ENCODE results near the gene FNBP1L. TPM values are rescaled to one million over a fixed set of nuclear protein-coding genes. Genes with fewer than 3 reads are reported as not detected.
A peak's percentile ranks its signal among the peaks of the same experiment; 100 is the strongest.

Gene FNBP1L
- 10 to 100 TPM; 17.9 to 41.4 (median 24.1) TPM for total RNA-seq
- polyA plus RNA-seq = 10 to 100 TPM; 10.7 to 17.9 TPM
- long read RNA-seq, donor 1, full-length matches to known transcripts = 32 of 36 reads
- long read RNA-seq, donor 1, partial matches to known transcripts = 3 of 36 reads
- long read RNA-seq, donor 1, other reads (novel, unspliced or antisense) = 1 of 36 reads
- long read RNA-seq, donor 2, full-length matches to known transcripts = 54 of 63 reads
- long read RNA-seq, donor 2, partial matches to known transcripts = 6 of 63 reads
- long read RNA-seq, donor 2, other reads (novel, unspliced or antisense) = 3 of 63 reads
- long read RNA-seq, donor 3, full-length matches to known transcripts = 69 of 106 reads
- long read RNA-seq, donor 3, partial matches to known transcripts = 13 of 106 reads
- long read RNA-seq, donor 3, other reads (novel, unspliced or antisense) = 24 of 106 reads

DNA sequence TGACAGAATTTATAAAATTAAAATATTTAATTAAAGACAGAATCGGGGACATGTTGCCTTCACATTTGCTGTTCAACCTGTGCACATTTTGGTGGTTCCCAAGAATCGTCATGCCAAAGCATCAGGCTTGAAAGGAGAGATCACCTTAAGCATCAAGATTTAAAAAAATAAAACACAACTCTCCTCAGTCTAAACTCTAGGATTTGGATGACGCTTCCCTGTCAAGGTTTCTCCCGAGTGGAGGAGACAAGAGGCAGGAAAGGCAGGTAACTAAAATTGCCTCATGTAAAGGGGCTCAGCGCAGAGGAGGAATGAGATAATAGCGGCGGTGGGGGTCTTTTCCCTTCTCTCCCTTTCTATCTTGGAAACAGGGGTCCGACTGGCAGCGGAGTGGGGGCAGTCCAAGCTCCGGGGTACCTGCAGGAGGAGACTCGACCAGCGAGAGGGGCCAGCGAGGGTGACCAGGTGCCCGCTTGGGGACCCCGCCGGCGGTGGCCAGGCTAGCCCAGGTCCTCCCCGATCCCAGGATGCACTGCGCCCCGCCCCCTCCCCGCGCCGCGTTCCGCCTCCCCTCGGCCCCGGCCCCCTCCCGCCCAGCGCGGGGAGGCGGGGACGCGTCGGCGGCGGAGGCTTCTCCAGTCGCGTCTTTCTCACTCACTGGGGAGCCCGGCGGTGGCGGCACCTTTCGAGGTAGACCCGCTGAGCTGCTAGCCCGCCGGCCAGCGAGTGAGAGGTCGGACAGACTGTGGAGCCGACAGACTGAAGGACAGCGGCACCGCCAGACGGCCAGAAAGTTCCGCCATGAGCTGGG lies at the start of gene FNBP1L:
FNBP1L (plus strand) TSS at position 638 of the 811 bp plus-strand sequence; CDS start at position 802, 164 bp downstream.
- TF ChIP-seq, protein P1, sequence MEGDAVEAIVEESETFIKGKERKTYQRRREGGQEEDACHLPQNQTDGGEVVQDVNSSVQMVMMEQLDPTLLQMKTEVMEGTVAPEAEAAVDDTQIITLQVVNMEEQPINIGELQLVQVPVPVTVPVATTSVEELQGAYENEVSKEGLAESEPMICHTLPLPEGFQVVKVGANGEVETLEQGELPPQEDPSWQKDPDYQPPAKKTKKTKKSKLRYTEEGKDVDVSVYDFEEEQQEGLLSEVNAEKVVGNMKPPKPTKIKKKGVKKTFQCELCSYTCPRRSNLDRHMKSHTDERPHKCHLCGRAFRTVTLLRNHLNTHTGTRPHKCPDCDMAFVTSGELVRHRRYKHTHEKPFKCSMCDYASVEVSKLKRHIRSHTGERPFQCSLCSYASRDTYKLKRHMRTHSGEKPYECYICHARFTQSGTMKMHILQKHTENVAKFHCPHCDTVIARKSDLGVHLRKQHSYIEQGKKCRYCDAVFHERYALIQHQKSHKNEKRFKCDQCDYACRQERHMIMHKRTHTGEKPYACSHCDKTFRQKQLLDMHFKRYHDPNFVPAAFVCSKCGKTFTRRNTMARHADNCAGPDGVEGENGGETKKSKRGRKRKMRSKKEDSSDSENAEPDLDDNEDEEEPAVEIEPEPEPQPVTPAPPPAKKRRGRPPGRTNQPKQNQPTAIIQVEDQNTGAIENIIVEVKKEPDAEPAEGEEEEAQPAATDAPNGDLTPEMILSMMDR (IDR thresholded peaks at IDR 0.05) = no peak
- Histone ChIP-seq H3K27me3 (peaks cover 0 to 24% (median 0%) of the 10 kb centered on the region in 7 donors), H3K9me3 (no peaks in the 10 kb centered on the region), H3K36me3 (no peaks in the 10 kb centered on the region), H3K4me3 (peak within 1 kb of the TSS; percentile 71 to 100 (median 97)), H3K27ac (peak within 1 kb of the TSS; percentile 86 to 97 (median 91)), H3K4me1 (peaks cover 0 to 32% (median 21%) of the 10 kb centered on the region in 9 donors)
- 1% methylated on average over 45 to 52 of the region's 52 CpGs for WGBS, 2 donors
- peak; percentile 94 to 97 (median 96) for ATAC-seq
- intact Hi-C loops (cut with DNase I) = loop anchor here in 9 of 10 donors (5.0 to 10.0 kb wide), 10 partner anchors 90 to 400 kb away; no protein-coding TSS in a partner anchor
- DNase-seq = peak; percentile 81 to 83

DNA sequence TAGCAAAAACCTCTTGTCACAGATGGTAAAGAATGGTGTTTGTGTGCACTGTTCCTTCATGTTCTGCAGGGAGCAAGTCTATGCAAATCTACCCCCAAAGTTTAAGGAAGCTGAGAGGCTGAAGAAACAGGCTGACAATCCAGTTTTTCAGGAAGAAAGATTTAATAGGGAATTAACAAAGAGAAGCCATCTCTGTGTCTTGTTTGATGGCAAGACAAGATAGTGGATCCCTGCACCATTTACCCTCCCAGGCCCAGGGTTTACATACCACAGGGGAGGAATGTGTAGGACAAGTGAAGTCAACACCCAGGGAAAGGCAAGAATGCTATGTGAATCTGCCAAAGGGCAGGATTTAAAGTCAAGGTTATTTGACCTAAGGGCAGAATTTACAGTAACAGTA lies 48.1 kb upstream of the FNBP1L start:
- no peaks in the 10 kb centered on the region for H3K4me1 ChIP-seq
- intact Hi-C loops (cut with DNase I) = no loop called here
- H3K4me3 ChIP-seq = no peak overlapping the region
- no peak for DNase-seq
- TF ChIP-seq, protein P1 (IDR thresholded peaks at IDR 0.05) = no peak
- ATAC-seq = no peak
- no peaks in the 10 kb centered on the region for H3K9me3 ChIP-seq
- no peaks in the 10 kb centered on the region for H3K27me3 ChIP-seq
- no peak overlapping the region for H3K27ac ChIP-seq
- H3K36me3 ChIP-seq = no peaks in the 10 kb centered on the region

DNA sequence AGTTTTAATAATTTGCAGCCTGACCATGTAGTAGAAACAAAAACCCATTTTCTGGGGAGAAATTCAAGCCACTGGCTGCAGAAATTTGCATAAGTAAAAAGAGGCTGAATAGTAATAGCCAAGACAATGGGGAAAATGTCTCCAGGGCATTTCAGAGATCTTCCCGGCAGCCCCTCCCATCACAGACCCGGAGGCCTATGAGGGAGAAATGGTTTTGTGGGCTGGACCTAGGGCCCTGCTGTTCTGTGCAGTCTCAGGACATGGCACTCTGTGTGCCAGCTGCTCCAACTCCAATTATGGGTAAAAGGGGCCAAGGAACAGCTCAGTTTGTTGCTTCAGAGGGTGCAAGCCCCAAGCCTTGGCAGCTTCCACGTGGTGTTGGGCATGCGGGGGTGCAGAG lies 39.7 kb upstream of the FNBP1L start:
- WGBS, 2 donors = 89 to 93% methylated on average over 4 of the region's 4 CpGs
- DNase-seq (no peak), ATAC-seq (no peak)
- Histone ChIP-seq H3K4me1 (no peaks in the 10 kb centered on the region), H3K27me3 (no peaks in the 10 kb centered on the region), H3K27ac (no peak overlapping the region), H3K36me3 (no peaks in the 10 kb centered on the region), H3K9me3 (peaks cover 0 to 15% (median 0%) of the 10 kb centered on the region in 11 donors), H3K4me3 (no peak overlapping the region)
- intact Hi-C loops (cut with DNase I) = no loop called here
- TF ChIP-seq, protein P1 (IDR thresholded peaks at IDR 0.05) = no peak

DNA sequence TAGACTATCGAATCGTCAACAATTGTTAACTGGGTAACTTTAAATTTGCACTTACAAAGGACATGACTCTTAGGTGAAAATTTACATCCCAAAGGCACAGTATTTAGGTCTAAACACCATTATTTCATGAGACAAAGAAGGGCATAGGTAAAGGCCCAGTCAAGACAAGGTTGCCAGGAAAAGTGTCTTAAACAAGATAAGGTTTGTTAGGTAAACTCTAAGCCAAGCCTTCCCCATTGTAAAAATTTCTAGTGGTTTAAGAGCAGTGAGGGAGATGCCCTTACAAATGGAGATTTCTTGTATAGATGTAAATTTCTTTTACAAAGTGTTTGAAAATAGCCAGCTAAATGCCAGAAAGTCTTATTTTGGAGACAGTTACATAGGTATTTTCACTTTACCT lies 36.9 kb upstream of the FNBP1L start:
- intact Hi-C loops (cut with DNase I) = loop anchor here in 2 of 10 donors (10.0 kb wide), 2 partner anchors 96 to 106 kb away; no protein-coding TSS in a partner anchor
- WGBS, 2 donors = 57 to 79% methylated on average over 2 of the region's 2 CpGs
- Histone ChIP-seq H3K27me3 (no peaks in the 10 kb centered on the region), H3K4me1 (peaks cover 0 to 23% (median 12%) of the 10 kb centered on the region in 9 donors), H3K27ac (no peak overlapping the region), H3K36me3 (no peaks in the 10 kb centered on the region), H3K4me3 (no peak overlapping the region), H3K9me3 (peaks cover 0 to 15% (median 0%) of the 10 kb centered on the region in 11 donors)
- no peak for DNase-seq
- no peak for ATAC-seq
- TF ChIP-seq, protein P1 (IDR thresholded peaks at IDR 0.05) = no peak
